ENCODE results near the gene NPBWR2. TPM values are rescaled to one million over a fixed set of nuclear protein-coding genes. Genes with fewer than 3 reads are reported as not detected.
A peak's percentile ranks its signal among the peaks of the same experiment; 100 is the strongest.

NPBWR2 gene
- total and polyA plus RNA-seq, 2 donors (not counting 3 experiments of a cell fraction or from before 2014, with no cell fraction given), result not detected

DNA sequence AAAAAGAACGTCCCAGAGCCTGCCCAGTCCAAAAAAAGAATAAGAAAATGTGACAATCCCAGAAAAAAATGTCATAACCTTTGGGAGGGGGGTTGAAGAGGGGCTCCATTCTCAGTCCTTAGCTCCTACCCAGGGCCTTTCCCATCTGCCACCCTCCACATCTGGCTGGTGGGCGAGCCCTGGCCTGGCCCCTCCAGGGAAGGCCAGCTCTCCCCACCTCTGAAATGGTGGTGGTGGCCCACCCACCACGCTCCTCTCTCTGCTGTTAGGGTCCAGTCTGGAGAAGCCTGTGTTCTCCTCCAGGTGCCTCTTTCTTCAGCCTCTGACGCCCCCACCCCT is 28.5 kb downstream of the NPBWR2 start:
- intact Hi-C loops (cut with micrococcal nuclease), result no loop called here
- H2AFZ ChIP-seq (ENCODE audit: low read depth, low read length), result peak overlapping the region; percentile 61
- peaks cover 20% of the 10 kb centered on the region for H3K4me1 ChIP-seq (ENCODE audit: control insufficient read depth, extremely low read depth, insufficient read depth, low read length)
- H3K27me3 ChIP-seq (ENCODE audit: control insufficient read depth in 2 of 2, insufficient read depth in 2 of 2, low read length in 2 of 2), result peaks cover 0 to 2% of the 10 kb centered on the region in 2 experiments
- TF ChIP-seq, protein P1, sequence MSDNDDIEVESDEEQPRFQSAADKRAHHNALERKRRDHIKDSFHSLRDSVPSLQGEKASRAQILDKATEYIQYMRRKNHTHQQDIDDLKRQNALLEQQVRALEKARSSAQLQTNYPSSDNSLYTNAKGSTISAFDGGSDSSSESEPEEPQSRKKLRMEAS (IDR thresholded peaks at IDR 0.05; ENCODE audit: insufficient read depth, insufficient read length), result no peak
- TF ChIP-seq GATA2 (IDR thresholded peaks at IDR 0.05; ENCODE audit: insufficient read depth, insufficient read length, low read depth, low read length) (no peak), MYC (IDR thresholded peaks at IDR 0.05; ENCODE audit: low read depth, low read length) (no peak), EZH2 (IDR thresholded peaks at IDR 0.05; ENCODE audit: borderline replicate concordance, low read depth, low read length, severe bottlenecking) (no peak), JUN (IDR thresholded peaks at IDR 0.05; ENCODE audit: borderline replicate concordance, insufficient read depth, insufficient read length, low read depth) (no peak), FOS (IDR thresholded peaks at IDR 0.05; ENCODE audit: borderline replicate concordance, insufficient read depth, low read length) (no peak), POLR2AphosphoS5 (IDR thresholded peaks at IDR 0.05; ENCODE audit: insufficient read depth, low read depth, low read length) (no peak), POLR2A (IDR thresholded peaks at IDR 0.05; ENCODE audit: low read depth, low read length) (no peak)
- TF ChIP-seq, protein P2, sequence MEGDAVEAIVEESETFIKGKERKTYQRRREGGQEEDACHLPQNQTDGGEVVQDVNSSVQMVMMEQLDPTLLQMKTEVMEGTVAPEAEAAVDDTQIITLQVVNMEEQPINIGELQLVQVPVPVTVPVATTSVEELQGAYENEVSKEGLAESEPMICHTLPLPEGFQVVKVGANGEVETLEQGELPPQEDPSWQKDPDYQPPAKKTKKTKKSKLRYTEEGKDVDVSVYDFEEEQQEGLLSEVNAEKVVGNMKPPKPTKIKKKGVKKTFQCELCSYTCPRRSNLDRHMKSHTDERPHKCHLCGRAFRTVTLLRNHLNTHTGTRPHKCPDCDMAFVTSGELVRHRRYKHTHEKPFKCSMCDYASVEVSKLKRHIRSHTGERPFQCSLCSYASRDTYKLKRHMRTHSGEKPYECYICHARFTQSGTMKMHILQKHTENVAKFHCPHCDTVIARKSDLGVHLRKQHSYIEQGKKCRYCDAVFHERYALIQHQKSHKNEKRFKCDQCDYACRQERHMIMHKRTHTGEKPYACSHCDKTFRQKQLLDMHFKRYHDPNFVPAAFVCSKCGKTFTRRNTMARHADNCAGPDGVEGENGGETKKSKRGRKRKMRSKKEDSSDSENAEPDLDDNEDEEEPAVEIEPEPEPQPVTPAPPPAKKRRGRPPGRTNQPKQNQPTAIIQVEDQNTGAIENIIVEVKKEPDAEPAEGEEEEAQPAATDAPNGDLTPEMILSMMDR (IDR thresholded peaks at IDR 0.05; ENCODE audit: extremely low read depth in 1 of 2, insufficient read depth in 1 of 2, low read depth in 1 of 2, low read length in 2 of 2), result no peak
- H3K9ac ChIP-seq (replicated peaks; ENCODE audit: extremely low read depth, insufficient read depth, low read length), result peak overlapping the region; percentile 56
- no peaks in the 10 kb centered on the region for H4K20me1 ChIP-seq (replicated peaks; ENCODE audit: control insufficient read depth, extremely low read depth, insufficient read depth, low read length)
- peak overlapping the region; percentile 82 for H3K4me2 ChIP-seq (ENCODE audit: insufficient read depth, low read length)
- H3K27ac ChIP-seq (ENCODE audit: insufficient read depth, low read depth, low read length), result no peak overlapping the region
- DNase-seq (ENCODE audit: low read depth, low spot score), result no peak
- H3K4me3 ChIP-seq (replicated peaks in 1 of 3; ENCODE audit: insufficient read depth in 1 of 3, low read depth in 1 of 3, low read length in 3 of 3), result peak overlapping the region; percentile 71 to 94 (median 73)
- BruUV-seq (replicated peaks), result TSS peak; percentile 25
- POLR2A ChIA-PET, result no interaction called here
- no peaks in the 10 kb centered on the region for H3K9me1 ChIP-seq (replicated peaks; ENCODE audit: control insufficient read depth, extremely low read depth, insufficient read depth, low read length)
- H3K36me3 ChIP-seq (ENCODE audit: control insufficient read depth in 2 of 2, extremely low read depth in 1 of 2, insufficient read depth in 2 of 2, low read length in 2 of 2), result peaks cover 0 to 10% of the 10 kb centered on the region in 2 experiments
- CTCF ChIA-PET, result interaction anchor here (0.6 to 3.0 kb wide), 5 partner anchors 18 to 99 kb away, joined by 3 to 14 read pairs (median 4); partner anchors contain the start of gene SAMD10
- peaks cover 6% of the 10 kb centered on the region for H3K79me2 ChIP-seq (ENCODE audit: control insufficient read depth, insufficient read depth, low read length)
- dilution Hi-C loops (cut with MboI; ENCODE audit: extremely low pct_ligation_motif_present, low sequenced_read_pairs), result no loop called here
- no peak for FAIRE-seq
- no peaks in the 10 kb centered on the region for H3K9me3 ChIP-seq (replicated peaks; ENCODE audit: control insufficient read depth, insufficient read depth, low read length)
